Osteoblast (primary cell): Measurements from ENCODE around the gene LSM4. TPM values are rescaled to one million over a fixed set of nuclear protein-coding genes. Genes with fewer than 3 reads are reported as not detected.

Experiments used
- DNase-seq: peaks from one replicate; pipeline ENCODE4 v3.0.0; 2011; ENCODE audit warnings: low spot score, mixed read lengths; ENCODE audit not compliant: insufficient read length; ENCODE audit errors: missing footprints
- H2AFZ ChIP-seq: 2 replicates; pipeline ENCODE4 v1.6.0; 2011; ENCODE audit warnings: mild to moderate bottlenecking, low read length
- H3K27ac ChIP-seq: 2 replicates; pipeline ENCODE4 v1.5.1; 2011; ENCODE audit warnings: mild to moderate bottlenecking, low read depth, low read length, moderate library complexity
- H3K27me3 ChIP-seq: 2 replicates; pipeline ENCODE4 v1.6.0; 2012; ENCODE audit warnings: mild to moderate bottlenecking, control low read depth, inconsistent platforms, low read length, moderate library complexity; ENCODE audit not compliant: insufficient read depth
- H3K36me3 ChIP-seq: 2 replicates; pipeline ENCODE4 v1.5.1; 2011; ENCODE audit warnings: mild to moderate bottlenecking, low read length, control low read depth, moderate library complexity; ENCODE audit not compliant: insufficient read depth
- H3K4me1 ChIP-seq: 2 replicates; pipeline ENCODE4 v1.5.1; 2011; ENCODE audit warnings: mild to moderate bottlenecking, low read length, control low read depth, moderate library complexity; ENCODE audit not compliant: insufficient read depth
- H3K4me2 ChIP-seq: 2 replicates; pipeline ENCODE4 v1.6.0; 2011; ENCODE audit warnings: mild to moderate bottlenecking, low read length; ENCODE audit not compliant: insufficient read depth
- H3K4me3 ChIP-seq: fragments of 200-600 bp; sonication (generic); 3 replicates; pipeline ENCODE4 v1.5.1; 2012; ENCODE audit warnings: mild to moderate bottlenecking, low read length, inconsistent platforms; ENCODE audit not compliant: insufficient read depth
- H3K79me2 ChIP-seq: 2 replicates; pipeline ENCODE4 v1.6.0; 2012; ENCODE audit warnings: mild to moderate bottlenecking, low read length, control low read depth, inconsistent platforms; ENCODE audit not compliant: insufficient read depth
- H3K9me3 ChIP-seq: 2 replicates; pipeline ENCODE4 v1.5.1; 2011; ENCODE audit warnings: low read depth, low read length, control low read depth
- H4K20me1 ChIP-seq: 2 replicates; pipeline ENCODE4 v1.6.0; 2012; ENCODE audit warnings: mild to moderate bottlenecking, low read length, control low read depth; ENCODE audit not compliant: insufficient read depth
- total RNA-seq: library from RNA; depleted of rRNA; stranded (reverse); fragments of >200 nt; gene quantifications from 2 replicates; pipeline ENCODE4 v1.2.3, GENCODE V29; 2012
- TF ChIP-seq, protein P1 (sequence below): IDR thresholded peaks from 2 replicates; pipeline ENCODE4 v1.5.1; 2011; ENCODE audit warnings: mild to moderate bottlenecking, low read depth, low read length, moderate library complexity; ENCODE audit errors: extremely low read depth

The LSM4 gene
- total RNA-seq, 1 donor, result 74.6 TPM

DNA sequence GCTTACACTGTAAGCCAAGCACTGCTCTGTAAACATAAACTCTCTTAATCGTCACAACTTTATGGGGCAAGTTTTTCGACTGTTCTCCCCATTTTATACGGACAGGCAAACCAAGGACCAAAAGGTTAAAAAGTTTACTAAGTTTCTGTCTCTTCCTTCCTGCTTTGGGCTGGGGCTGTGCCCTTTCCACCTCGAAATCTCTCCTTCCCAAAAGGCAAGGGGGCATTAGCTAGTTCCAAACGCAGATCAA is 43.7 kb downstream of the LSM4 start:
- H3K4me3 ChIP-seq, result peak overlapping the region; percentile 90
- peaks cover 43% of the 10 kb centered on the region for H3K4me1 ChIP-seq
- H3K4me2 ChIP-seq, result peak overlapping the region; percentile 93
- H3K9me3 ChIP-seq, result no peaks in the 10 kb centered on the region
- peaks cover 39% of the 10 kb centered on the region for H4K20me1 ChIP-seq
- no peak for DNase-seq
- H3K36me3 ChIP-seq, result peaks cover 14% of the 10 kb centered on the region
- peak overlapping the region; percentile 92 for H3K27ac ChIP-seq
- H3K79me2 ChIP-seq, result peaks cover 65% of the 10 kb centered on the region
- TF ChIP-seq, protein P1, sequence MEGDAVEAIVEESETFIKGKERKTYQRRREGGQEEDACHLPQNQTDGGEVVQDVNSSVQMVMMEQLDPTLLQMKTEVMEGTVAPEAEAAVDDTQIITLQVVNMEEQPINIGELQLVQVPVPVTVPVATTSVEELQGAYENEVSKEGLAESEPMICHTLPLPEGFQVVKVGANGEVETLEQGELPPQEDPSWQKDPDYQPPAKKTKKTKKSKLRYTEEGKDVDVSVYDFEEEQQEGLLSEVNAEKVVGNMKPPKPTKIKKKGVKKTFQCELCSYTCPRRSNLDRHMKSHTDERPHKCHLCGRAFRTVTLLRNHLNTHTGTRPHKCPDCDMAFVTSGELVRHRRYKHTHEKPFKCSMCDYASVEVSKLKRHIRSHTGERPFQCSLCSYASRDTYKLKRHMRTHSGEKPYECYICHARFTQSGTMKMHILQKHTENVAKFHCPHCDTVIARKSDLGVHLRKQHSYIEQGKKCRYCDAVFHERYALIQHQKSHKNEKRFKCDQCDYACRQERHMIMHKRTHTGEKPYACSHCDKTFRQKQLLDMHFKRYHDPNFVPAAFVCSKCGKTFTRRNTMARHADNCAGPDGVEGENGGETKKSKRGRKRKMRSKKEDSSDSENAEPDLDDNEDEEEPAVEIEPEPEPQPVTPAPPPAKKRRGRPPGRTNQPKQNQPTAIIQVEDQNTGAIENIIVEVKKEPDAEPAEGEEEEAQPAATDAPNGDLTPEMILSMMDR, result no peak
- H2AFZ ChIP-seq, result no peak overlapping the region
- no peaks in the 10 kb centered on the region for H3K27me3 ChIP-seq

DNA sequence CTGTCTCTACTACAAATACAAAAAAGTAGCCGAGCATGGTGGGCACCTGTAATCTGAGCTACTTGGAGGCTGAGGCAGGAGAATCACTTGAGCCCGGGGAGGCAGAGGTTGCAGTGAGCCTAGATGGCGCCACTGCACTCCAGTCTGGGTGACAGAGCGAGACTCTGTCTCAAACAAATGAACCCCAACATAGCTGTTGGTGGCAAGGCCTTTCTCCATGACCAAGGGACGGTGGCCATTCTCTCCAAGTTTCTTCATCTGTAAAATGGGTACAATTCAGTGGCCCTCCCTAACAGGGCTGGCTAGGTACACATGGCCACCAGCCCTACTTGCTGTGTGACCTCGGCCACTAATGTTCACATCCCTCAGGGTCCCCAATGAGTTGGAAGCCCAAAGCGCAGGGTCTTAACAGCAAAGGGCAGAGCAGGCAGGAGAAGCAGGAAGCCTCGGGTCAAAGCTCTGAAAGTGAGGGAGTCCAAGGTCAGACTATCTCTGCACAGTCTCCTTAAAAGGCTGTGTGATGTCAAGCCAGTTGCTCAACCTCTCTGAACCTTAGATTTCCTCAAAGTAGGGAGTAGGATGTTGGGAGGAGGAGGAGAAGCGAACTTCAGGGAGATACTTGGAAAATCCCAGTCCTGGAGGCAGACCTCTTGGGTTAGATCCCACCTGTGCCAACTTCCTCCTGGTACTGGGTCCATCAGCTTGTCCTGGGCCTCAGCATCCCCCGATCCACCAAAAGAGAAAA is 44.2 kb downstream of the LSM4 start:
- Histone ChIP-seq H3K9me3 (no peaks in the 10 kb centered on the region), H3K79me2 (peaks cover 69% of the 10 kb centered on the region), H3K27ac (peak overlapping the region; percentile 92), H4K20me1 (peaks cover 43% of the 10 kb centered on the region), H3K4me2 (peak overlapping the region; percentile 93), H3K4me1 (peaks cover 43% of the 10 kb centered on the region), H2AFZ (no peak overlapping the region), H3K36me3 (peaks cover 14% of the 10 kb centered on the region), H3K27me3 (no peaks in the 10 kb centered on the region), H3K4me3 (peak overlapping the region; percentile 90)
- TF ChIP-seq, protein P1, result peak; percentile 41
- DNase-seq, result peak; percentile 58

DNA sequence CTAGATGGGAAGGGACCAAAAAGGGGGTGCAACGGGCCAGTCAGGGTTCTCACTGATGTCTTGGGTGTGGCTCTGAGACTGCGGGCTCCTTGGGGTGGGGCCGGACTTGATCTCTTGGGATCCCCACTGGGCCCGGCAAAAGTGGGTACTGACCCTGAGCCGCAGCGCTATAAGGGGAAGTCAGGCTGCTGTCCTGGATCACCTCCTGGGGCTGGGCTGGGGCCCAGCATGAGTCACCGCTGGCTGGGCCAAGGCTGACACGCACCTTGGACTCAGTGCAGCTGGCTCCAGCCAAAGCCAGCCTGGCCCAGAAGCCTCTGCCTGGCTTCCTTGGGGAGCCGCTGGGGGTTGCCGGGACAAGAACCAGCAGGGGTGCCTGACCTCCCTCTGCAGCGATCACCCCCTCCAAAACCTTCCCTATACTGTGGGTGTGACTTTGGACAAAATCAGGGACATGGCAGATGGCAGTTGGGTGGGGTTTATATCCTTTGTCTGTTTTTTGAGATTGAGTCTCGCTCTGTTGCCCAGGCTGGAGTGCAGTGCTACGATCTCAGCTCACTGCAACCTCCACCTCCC is 48.0 kb downstream of the LSM4 start:
- H3K4me3 ChIP-seq, result peak overlapping the region; percentile 32
- no peaks in the 10 kb centered on the region for H3K9me3 ChIP-seq
- H4K20me1 ChIP-seq, result peaks cover 55% of the 10 kb centered on the region
- peaks cover 14% of the 10 kb centered on the region for H3K36me3 ChIP-seq
- no peak overlapping the region for H2AFZ ChIP-seq
- H3K27ac ChIP-seq, result peak overlapping the region; percentile 84
- H3K4me2 ChIP-seq, result peak overlapping the region; percentile 66
- TF ChIP-seq, protein P1, result no peak
- peaks cover 62% of the 10 kb centered on the region for H3K79me2 ChIP-seq
- peaks cover 35% of the 10 kb centered on the region for H3K4me1 ChIP-seq
- peak; percentile 98 for DNase-seq
- no peaks in the 10 kb centered on the region for H3K27me3 ChIP-seq

DNA sequence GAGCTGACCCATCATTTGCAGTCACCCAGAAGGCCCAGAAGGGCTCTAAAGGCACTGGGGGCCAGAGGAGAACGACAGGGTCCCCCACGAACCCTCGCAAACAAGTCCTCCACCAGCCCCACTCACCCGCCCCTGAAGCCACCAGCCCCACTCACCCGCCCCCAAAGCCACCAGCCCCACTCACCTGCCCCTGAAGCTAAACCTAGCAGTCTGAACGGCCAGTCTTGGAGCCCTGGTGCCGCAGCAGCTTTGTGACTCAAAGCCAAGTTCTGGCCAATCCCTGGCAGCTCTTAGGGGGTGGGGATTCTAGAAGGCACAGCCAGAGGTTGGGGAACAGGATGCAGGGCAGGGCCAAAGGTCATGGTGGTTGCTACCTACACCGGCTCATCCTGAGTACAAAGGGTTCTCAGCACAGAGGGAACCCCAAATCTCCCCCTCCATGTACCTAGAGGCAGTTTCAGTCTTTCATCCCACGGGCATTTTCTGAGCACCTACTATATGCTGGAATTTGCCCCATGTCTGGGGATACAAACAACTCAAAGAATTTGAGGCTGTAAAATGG is 48.6 kb downstream of the LSM4 start, which contains the start of gene IQCN:
Gene IQCN (minus strand): TSS at position 234 of the 562 bp plus-strand sequence. CDS start 4,974 bp downstream, outside the sequence.
- H2AFZ ChIP-seq, result no peak within 1 kb of the TSS
- H3K9me3 ChIP-seq, result no peaks in the 10 kb centered on the region
- H3K4me2 ChIP-seq, result peak within 1 kb of the TSS; percentile 66
- peak within 1 kb of the TSS; percentile 84 for H3K27ac ChIP-seq
- no peaks in the 10 kb centered on the region for H3K27me3 ChIP-seq
- peak within 1 kb of the TSS; percentile 32 for H3K4me3 ChIP-seq
- peak; percentile 73 for DNase-seq
- peaks cover 56% of the 10 kb centered on the region for H3K79me2 ChIP-seq
- peaks cover 14% of the 10 kb centered on the region for H3K36me3 ChIP-seq
- TF ChIP-seq, protein P1, result no peak
- H4K20me1 ChIP-seq, result peaks cover 54% of the 10 kb centered on the region
- peaks cover 35% of the 10 kb centered on the region for H3K4me1 ChIP-seq
